ENCODE results near the gene FCHSD1. TPM values are rescaled to one million over a fixed set of nuclear protein-coding genes. Genes with fewer than 3 reads are reported as not detected.

The FCHSD1 gene
- total and polyA plus RNA-seq, 2 donors (not counting 1 experiment from before 2014, with no cell fraction given): 123 to 193 TPM

GRCh38 chr5:141639357-141640050 is 11.7 kb downstream of the FCHSD1 start:
- Histone ChIP-seq H3K27me3 (replicated peaks in 1 of 4; ENCODE audit: control extremely low read depth in 1 of 4, control insufficient read depth in 3 of 4, insufficient read depth in 4 of 4, low read length in 3 of 4) (no peaks in the 10 kb centered on the region), H3K79me2 (ENCODE audit: control insufficient read depth, insufficient read depth, low read length) (peaks cover 29% of the 10 kb centered on the region), H4K20me1 (ENCODE audit: control insufficient read depth, insufficient read depth, low read length, poor library complexity, severe bottlenecking) (peaks cover 16% of the 10 kb centered on the region), H3K36me3 (replicated peaks in 1 of 2; ENCODE audit: control extremely low read depth in 1 of 2, control insufficient read depth in 1 of 2, extremely low read depth in 1 of 2, insufficient read depth in 2 of 2, low read length in 1 of 2) (peaks cover under 1 to 28% of the 10 kb centered on the region in 2 experiments), H3K9me3 (ENCODE audit: control extremely low read depth in 1 of 3, control insufficient read depth in 2 of 3, insufficient read depth in 1 of 3, low read length in 2 of 3) (no peaks in the 10 kb centered on the region), H3K4me1 (ENCODE audit: control insufficient read depth in 2 of 2, insufficient read depth in 2 of 2, low read length in 2 of 2) (peaks cover 24 to 28% of the 10 kb centered on the region in 2 donors), H3K4me3 (ENCODE audit: control extremely low read depth in 1 of 5, extremely low read depth in 1 of 5, insufficient read depth in 1 of 5, low read depth in 2 of 5, low read length in 4 of 5) (no peak overlapping the region), H3K27ac (ENCODE audit: low read length in 2 of 2) (no peak overlapping the region), H3K9ac (ENCODE audit: low read length) (no peak overlapping the region), H3K4me2 (replicated peaks; ENCODE audit: low read depth, low read length, poor library complexity, severe bottlenecking) (no peak overlapping the region), H2AFZ (ENCODE audit: insufficient read depth, low read depth, low read length, poor library complexity, severe bottlenecking) (no peak overlapping the region)
- CTCF ChIA-PET: interaction anchor here (0.5 to 10.3 kb wide), 5 partner anchors 8 to 337 kb away, joined by 3 to 124 read pairs (median 3); partner anchors contain the start of genes DIAPH1 and PCDH1
- Mint-ChIP-seq H3K27me3 (no peaks in the 10 kb centered on the region), H3K4me1 (peaks cover 26% of the 10 kb centered on the region), H3K4me3 (no peak overlapping the region), H3K27ac (no peak overlapping the region), H3K9me3 (ENCODE audit: insufficient read depth) (no peaks in the 10 kb centered on the region)
- POLR2A ChIA-PET: interaction anchor here (1.1 to 3.6 kb wide), 2 partner anchors 12 kb away, joined by 3 to 22 read pairs; partner anchors contain the start of gene FCHSD1
- TF ChIP-seq CTCF (IDR thresholded peaks at IDR 0.05) (no peak), EZH2 (IDR thresholded peaks at IDR 0.05; ENCODE audit: borderline replicate concordance, insufficient read depth, low read depth, low read length, poor library complexity, severe bottlenecking) (no peak)
- ATAC-seq (ENCODE audit: low read depth) (no peak), DNase-seq (no peak)
- 96% methylated on average over 11 of the region's 12 CpGs for WGBS (ENCODE audit: insufficient coverage)
- intact Hi-C loops (cut with micrococcal nuclease): no loop called here

- no peak overlapping the region for H3K9ac ChIP-seq (ENCODE audit: low read length)
- TF ChIP-seq EZH2 (IDR thresholded peaks at IDR 0.05; ENCODE audit: borderline replicate concordance, insufficient read depth, low read depth, low read length, poor library complexity, severe bottlenecking): no peak
- no peak for TF ChIP-seq CTCF (IDR thresholded peaks at IDR 0.05)
Measured at GRCh38 chr5:141638771-141639170, 12.4 kb downstream of the FCHSD1 start.

More at GRCh38 chr5:141638771-141639170, 12.4 kb downstream of the FCHSD1 start:
- H3K4me1 Mint-ChIP-seq: peaks cover 32% of the 10 kb centered on the region
- Histone ChIP-seq H3K27ac (ENCODE audit: low read length in 2 of 2) (peak overlapping the region in 1 of 2 donors; percentile 32), H3K4me1 (ENCODE audit: control insufficient read depth in 2 of 2, insufficient read depth in 2 of 2, low read length in 2 of 2) (peaks cover 30 to 35% of the 10 kb centered on the region in 2 donors), H3K27me3 (replicated peaks in 1 of 4; ENCODE audit: control extremely low read depth in 1 of 4, control insufficient read depth in 3 of 4, insufficient read depth in 4 of 4, low read length in 3 of 4) (no peaks in the 10 kb centered on the region), H3K79me2 (ENCODE audit: control insufficient read depth, insufficient read depth, low read length) (peaks cover 36% of the 10 kb centered on the region), H3K9me3 (ENCODE audit: control extremely low read depth in 1 of 3, control insufficient read depth in 2 of 3, insufficient read depth in 1 of 3, low read length in 2 of 3) (no peaks in the 10 kb centered on the region), H2AFZ (ENCODE audit: insufficient read depth, low read depth, low read length, poor library complexity, severe bottlenecking) (no peak overlapping the region), H4K20me1 (ENCODE audit: control insufficient read depth, insufficient read depth, low read length, poor library complexity, severe bottlenecking) (peaks cover 23% of the 10 kb centered on the region), H3K4me3 (ENCODE audit: control extremely low read depth in 1 of 5, extremely low read depth in 1 of 5, insufficient read depth in 1 of 5, low read depth in 2 of 5, low read length in 4 of 5) (peak overlapping the region in 1 of 5 experiments; percentile 98), H3K4me2 (replicated peaks; ENCODE audit: low read depth, low read length, poor library complexity, severe bottlenecking) (peak overlapping the region; percentile 93), H3K36me3 (replicated peaks in 1 of 2; ENCODE audit: control extremely low read depth in 1 of 2, control insufficient read depth in 1 of 2, extremely low read depth in 1 of 2, insufficient read depth in 2 of 2, low read length in 1 of 2) (peaks cover 0 to 21% of the 10 kb centered on the region in 2 experiments)
- WGBS (ENCODE audit: insufficient coverage): no CpG with 5 or more reads among the region's 2 CpGs
- DNase-seq (no peak), ATAC-seq (ENCODE audit: low read depth) (no peak)
- no peaks in the 10 kb centered on the region for H3K27me3 Mint-ChIP-seq
- ChIA-PET CTCF (interaction anchor here (0.5 to 10.3 kb wide), 9 partner anchors 9 to 338 kb away, joined by 3 to 124 read pairs (median 5); partner anchors contain the start of genes DIAPH1, FCHSD1, PCDH1 and TAF7), POLR2A (interaction anchor here (3.6 kb wide), 1 partner anchor 12 kb away, joined by 22 read pairs; the partner anchor contains the start of gene FCHSD1)
- intact Hi-C loops (cut with micrococcal nuclease): no loop called here
- H3K9me3 Mint-ChIP-seq (ENCODE audit: insufficient read depth): no peaks in the 10 kb centered on the region
- peak overlapping the region; percentile 94 for H3K4me3 Mint-ChIP-seq
- no peak overlapping the region for H3K27ac Mint-ChIP-seq

All from B cell (primary cell).